ENCODE results near the gene OR10A5. TPM values are rescaled to one million over a fixed set of nuclear protein-coding genes. Genes with fewer than 3 reads are reported as not detected.

The OR10A5 gene
- total RNA-seq, 4 donors from 2014 or later, result not detected

DNA sequence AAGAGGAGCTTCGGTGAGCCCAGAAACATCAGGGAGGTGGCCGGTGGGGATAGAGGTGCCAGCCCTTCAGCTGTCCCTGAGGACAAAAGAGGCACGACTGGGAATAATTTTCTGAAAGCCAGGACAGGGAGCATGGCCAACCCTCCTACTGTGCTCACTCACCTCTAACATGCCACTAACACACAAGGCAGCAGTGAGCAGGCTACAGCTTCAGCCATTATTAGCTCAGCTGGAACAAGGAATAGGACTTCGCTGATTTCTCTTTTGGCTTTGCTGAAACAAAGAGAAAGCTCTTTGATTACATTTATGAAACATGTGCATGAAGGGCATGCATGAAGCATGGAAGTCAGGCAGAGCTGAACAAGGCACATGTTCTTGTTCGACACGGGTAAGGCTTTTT, 12.1 kb upstream of the OR10A5 start:
- no peaks in the 10 kb centered on the region for H3K4me1 ChIP-seq
- no peaks in the 10 kb centered on the region for H3K36me3 ChIP-seq
- H3K4me3 ChIP-seq, result no peak overlapping the region
- intact Hi-C loops (cut with DNase I), result no loop called here
- H3K9me3 ChIP-seq, result no peaks in the 10 kb centered on the region
- WGBS, 2 donors, result 73% methylated on average over 6 of the region's 6 CpGs
- no peaks in the 10 kb centered on the region for H3K27me3 ChIP-seq
- H3K27ac ChIP-seq, result no peak overlapping the region
- TF ChIP-seq, protein P1, sequence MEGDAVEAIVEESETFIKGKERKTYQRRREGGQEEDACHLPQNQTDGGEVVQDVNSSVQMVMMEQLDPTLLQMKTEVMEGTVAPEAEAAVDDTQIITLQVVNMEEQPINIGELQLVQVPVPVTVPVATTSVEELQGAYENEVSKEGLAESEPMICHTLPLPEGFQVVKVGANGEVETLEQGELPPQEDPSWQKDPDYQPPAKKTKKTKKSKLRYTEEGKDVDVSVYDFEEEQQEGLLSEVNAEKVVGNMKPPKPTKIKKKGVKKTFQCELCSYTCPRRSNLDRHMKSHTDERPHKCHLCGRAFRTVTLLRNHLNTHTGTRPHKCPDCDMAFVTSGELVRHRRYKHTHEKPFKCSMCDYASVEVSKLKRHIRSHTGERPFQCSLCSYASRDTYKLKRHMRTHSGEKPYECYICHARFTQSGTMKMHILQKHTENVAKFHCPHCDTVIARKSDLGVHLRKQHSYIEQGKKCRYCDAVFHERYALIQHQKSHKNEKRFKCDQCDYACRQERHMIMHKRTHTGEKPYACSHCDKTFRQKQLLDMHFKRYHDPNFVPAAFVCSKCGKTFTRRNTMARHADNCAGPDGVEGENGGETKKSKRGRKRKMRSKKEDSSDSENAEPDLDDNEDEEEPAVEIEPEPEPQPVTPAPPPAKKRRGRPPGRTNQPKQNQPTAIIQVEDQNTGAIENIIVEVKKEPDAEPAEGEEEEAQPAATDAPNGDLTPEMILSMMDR (IDR thresholded peaks at IDR 0.05), result no peak
- no peak for TF ChIP-seq POLR2A (IDR thresholded peaks at IDR 0.05)
- DNase-seq, result no peak

DNA sequence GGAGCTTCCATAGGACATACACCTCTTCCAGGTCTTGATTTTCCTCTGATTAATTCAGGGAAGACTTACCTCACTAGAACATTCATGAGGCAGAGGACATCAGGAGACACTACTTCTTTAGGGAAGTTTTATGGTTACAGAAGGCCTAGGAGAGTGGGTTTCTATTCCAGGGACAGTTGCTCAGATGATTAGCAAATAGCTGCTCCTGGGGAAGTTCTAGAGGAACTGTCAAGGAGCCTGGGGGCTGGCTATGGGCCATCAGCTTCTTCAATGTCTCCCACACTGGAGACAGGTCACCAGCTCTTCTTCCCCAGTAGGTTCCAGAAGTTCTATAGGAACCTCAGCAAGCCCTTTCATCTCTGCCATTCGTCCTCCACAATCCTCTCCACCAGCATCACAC, 11.5 kb upstream of the OR10A5 start:
- Histone ChIP-seq H3K27ac (no peak overlapping the region), H3K9me3 (no peaks in the 10 kb centered on the region), H3K27me3 (no peaks in the 10 kb centered on the region), H3K4me1 (no peaks in the 10 kb centered on the region), H3K36me3 (no peaks in the 10 kb centered on the region), H3K4me3 (no peak overlapping the region)
- intact Hi-C loops (cut with DNase I), result no loop called here
- no peak for DNase-seq
- WGBS, 2 donors, result 50 to 79% methylated on average over 1 of the region's 1 CpG
- TF ChIP-seq, protein P1 (IDR thresholded peaks at IDR 0.05), result no peak
- no peak for TF ChIP-seq POLR2A (IDR thresholded peaks at IDR 0.05)

DNA sequence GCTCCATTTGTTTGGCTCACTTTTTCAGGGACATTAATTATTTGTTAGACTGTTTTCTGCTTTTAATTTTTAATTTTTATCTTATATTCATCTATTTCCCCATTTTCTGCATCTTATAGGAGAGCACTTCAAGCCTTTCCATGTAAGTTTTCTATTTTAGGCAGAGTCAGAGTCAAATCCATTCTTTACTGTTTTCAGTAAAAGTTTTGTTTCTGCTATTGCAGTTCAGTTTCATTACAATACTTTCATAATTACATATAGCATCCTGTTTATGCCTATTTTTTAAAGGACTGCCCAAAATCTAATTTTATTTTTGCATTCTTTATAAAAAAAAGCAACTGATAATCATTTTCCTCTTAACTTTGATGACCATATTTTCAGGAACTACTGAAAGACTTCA, 3.8 kb upstream of the OR10A5 start:
- intact Hi-C loops (cut with DNase I), result no loop called here
- no peak overlapping the region for H3K4me3 ChIP-seq
- H3K36me3 ChIP-seq, result no peaks in the 10 kb centered on the region
- DNase-seq, result no peak
- no peak overlapping the region for H3K27ac ChIP-seq
- no peaks in the 10 kb centered on the region for H3K27me3 ChIP-seq
- H3K9me3 ChIP-seq, result no peaks in the 10 kb centered on the region
- no peak for TF ChIP-seq POLR2A (IDR thresholded peaks at IDR 0.05)
- TF ChIP-seq, protein P1 (IDR thresholded peaks at IDR 0.05), result no peak
- H3K4me1 ChIP-seq, result no peaks in the 10 kb centered on the region

DNA sequence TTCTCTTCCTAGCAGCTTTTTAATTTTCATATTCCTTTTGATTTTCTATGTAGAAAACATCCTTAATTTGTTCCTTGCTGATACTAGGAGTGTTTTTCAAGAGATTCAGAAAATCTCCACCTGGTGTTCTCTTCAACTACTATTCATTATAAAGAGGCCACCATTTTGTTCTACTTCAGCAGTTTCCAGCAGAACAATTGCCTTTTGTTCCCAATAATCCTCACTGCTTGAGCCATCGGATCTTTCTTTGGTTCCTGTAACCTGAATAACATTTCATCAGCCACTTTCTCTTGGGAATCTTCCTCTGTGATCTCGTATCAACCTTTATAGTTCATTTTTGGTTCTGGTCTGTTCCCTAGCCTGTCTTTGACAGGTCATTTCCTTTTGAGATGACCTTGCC, 1.8 kb upstream of the OR10A5 start:
- Histone ChIP-seq H3K36me3 (no peaks in the 10 kb centered on the region), H3K27me3 (no peaks in the 10 kb centered on the region), H3K27ac (no peak overlapping the region), H3K9me3 (no peaks in the 10 kb centered on the region), H3K4me3 (no peak overlapping the region), H3K4me1 (no peaks in the 10 kb centered on the region)
- TF ChIP-seq POLR2A (IDR thresholded peaks at IDR 0.05), result no peak
- TF ChIP-seq, protein P1 (IDR thresholded peaks at IDR 0.05), result no peak
- intact Hi-C loops (cut with DNase I), result no loop called here
- 41 to 42% methylated on average over 2 of the region's 2 CpGs for WGBS, 2 donors
- DNase-seq, result no peak

DNA sequence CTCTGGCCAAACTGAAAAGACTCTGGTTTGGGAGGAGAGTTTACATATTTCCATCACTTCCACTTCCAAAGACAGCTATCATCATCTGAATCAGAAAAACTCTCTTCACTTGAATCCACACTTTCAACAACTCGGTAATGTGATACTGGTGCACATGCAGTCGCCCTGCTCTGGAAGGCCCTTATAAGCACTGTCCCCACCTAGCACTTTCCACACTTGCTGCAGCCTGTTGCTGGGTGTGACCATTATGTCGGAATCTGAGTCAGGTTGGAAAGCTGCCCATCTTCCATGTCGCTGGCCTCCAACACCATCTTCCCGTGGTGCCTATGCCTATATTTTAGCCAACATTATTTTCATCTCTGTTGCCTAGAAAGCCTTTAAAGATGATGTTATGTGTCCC, 1.1 kb upstream of the OR10A5 start:
- Histone ChIP-seq H3K4me1 (no peaks in the 10 kb centered on the region), H3K27me3 (no peaks in the 10 kb centered on the region), H3K9me3 (no peaks in the 10 kb centered on the region), H3K36me3 (no peaks in the 10 kb centered on the region), H3K4me3 (no peak overlapping the region), H3K27ac (no peak overlapping the region)
- DNase-seq, result no peak
- TF ChIP-seq, protein P1 (IDR thresholded peaks at IDR 0.05), result no peak
- TF ChIP-seq POLR2A (IDR thresholded peaks at IDR 0.05), result no peak
- intact Hi-C loops (cut with DNase I), result no loop called here
- 78 to 87% methylated on average over 5 of the region's 5 CpGs for WGBS, 2 donors

All from esophagus squamous epithelium (tissue), 5 donors.